GM21619 (cell line): ENCODE measurements around the gene TRIM47.

Experiments used
- ATAC-seq: cut with Tn5 transposase; IDR thresholded peaks from one replicate; pipeline ENCODE4 v1.9.1; 2021; ENCODE audit not compliant: unreplicated experiment

Gene TRIM47, protein sequence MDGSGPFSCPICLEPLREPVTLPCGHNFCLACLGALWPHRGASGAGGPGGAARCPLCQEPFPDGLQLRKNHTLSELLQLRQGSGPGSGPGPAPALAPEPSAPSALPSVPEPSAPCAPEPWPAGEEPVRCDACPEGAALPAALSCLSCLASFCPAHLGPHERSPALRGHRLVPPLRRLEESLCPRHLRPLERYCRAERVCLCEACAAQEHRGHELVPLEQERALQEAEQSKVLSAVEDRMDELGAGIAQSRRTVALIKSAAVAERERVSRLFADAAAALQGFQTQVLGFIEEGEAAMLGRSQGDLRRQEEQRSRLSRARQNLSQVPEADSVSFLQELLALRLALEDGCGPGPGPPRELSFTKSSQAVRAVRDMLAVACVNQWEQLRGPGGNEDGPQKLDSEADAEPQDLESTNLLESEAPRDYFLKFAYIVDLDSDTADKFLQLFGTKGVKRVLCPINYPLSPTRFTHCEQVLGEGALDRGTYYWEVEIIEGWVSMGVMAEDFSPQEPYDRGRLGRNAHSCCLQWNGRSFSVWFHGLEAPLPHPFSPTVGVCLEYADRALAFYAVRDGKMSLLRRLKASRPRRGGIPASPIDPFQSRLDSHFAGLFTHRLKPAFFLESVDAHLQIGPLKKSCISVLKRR

DNA sequence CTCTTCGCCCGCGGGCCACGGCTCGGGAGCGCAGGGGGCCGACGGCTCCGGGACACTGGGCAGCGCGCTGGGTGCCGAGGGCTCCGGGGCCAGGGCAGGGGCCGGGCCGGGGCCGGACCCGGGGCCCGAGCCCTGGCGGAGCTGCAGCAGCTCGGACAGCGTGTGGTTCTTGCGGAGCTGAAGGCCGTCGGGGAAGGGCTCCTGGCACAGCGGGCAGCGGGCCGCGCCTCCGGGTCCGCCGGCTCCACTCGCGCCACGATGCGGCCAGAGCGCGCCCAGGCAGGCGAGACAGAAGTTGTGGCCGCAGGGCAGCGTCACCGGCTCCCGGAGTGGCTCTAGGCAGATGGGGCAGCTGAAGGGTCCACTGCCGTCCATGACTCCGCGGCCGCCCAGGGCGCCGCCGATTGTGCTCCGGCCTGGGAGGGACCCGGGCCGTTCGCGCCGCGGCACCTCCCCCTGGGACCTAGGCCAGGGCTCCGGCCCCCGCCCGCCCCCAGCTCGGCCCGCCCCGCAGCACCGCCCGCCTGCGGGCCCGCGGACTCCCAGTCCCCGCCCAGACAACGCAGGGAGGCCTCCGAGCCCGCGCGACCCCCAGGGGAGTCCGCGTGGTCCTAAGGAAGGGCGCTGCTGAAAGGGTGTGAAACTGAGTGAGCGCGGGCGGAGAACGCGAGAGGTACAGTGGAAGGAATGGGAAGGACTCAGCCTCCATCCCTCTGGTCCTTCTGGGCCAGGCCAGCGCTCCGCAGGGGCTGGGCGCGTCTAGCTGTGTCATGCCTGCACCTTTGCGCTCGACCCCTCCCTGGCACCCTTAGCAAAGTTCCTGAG is at the start of gene TRIM47:
TSS of gene TRIM47 (minus strand) at position 408 of the 825 bp plus-strand sequence. CDS start at position 375, 33 bp downstream.
- ATAC-seq = no peak

DNA sequence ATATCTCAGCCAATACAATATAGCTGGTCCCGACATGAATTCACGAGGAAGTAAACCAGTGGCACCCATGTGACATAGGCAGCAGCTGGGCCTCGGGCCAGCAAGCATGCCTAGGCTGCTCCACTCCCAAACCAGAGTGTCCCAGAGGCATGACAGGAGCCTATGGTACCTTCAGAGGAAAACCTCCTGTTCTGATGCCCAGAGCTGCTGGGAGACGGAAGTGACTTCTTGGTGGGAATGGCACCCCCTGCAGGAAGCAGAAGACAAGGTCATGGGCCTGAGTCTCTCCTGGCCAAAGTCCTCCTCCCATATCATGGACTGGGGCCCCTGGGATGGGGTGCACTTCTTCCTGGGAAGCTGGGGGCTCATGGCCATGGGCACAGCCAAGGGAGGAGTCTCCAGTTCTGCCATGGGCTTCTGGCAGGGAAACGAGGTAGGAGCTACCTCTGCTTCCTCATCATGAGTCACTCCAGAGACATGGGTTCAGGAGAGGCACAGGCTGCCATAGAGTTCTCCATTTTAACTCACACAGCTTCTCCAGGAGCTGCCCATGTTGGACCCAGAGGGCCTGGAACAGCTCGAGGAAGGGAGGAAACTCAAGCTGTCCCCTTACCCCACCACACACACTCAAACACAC is 49.0 kb upstream of the TRIM47 start:
- no peak for ATAC-seq

DNA sequence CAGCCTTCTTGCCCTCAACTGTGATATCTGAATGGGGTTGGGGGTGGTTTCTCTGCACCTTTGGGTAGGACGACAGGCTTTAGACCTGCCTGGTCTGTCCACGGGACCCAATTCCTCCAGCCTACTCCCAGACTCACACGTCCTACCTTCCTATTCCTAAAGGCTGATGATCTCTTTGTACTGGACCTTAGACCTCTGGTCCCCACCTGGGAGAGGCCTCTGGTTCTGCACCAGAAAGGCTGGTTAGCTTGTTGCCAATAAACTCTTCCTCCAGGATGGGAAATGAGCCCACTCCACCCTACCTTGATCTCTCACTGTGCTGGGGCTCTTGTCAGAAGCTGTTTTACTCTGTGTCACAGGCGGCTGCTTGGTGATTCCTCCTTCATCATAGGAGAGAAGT is 48.1 kb upstream of the TRIM47 start:
- ATAC-seq = no peak

DNA sequence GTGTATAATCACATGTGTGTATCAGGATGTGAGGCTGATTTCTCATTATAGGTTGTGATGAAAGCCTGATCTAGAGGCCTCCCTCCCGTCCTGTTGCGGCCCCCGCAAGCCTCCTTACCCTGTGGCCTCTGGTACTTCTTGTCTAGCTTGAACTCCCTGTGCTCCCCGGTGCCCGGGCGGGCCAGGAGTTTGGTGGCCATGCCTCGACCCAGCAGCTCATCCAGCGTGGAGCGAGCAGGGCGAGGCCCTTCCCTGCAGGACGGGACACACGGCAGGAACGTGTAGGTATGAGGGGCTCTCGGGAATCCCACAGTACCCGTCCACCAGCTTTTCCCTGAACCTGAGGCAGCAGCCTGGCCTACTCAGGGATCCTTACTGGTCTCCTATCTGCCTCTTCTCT is 47.5 kb upstream of the TRIM47 start:
- ATAC-seq = no peak

DNA sequence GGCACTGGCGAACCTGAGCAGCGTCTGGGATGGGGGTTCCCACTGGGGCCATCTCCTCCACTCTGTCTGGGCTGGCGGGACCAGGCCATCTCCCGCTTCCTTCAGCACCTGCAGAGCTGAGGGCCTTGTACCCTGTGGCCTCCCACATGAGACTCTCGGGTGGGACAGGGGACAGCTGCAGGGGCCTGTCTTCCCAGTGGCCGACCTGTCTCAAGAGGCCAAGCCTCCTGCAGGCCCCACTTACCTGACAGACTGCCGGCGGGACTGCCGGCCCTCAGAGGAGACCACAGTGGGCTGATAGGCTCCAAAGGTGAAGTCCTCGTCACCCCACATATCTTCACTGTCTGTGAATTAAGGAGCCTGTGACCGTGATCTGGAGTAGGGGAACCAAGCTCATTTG is 46.7 kb upstream of the TRIM47 start:
- ATAC-seq = no peak

DNA sequence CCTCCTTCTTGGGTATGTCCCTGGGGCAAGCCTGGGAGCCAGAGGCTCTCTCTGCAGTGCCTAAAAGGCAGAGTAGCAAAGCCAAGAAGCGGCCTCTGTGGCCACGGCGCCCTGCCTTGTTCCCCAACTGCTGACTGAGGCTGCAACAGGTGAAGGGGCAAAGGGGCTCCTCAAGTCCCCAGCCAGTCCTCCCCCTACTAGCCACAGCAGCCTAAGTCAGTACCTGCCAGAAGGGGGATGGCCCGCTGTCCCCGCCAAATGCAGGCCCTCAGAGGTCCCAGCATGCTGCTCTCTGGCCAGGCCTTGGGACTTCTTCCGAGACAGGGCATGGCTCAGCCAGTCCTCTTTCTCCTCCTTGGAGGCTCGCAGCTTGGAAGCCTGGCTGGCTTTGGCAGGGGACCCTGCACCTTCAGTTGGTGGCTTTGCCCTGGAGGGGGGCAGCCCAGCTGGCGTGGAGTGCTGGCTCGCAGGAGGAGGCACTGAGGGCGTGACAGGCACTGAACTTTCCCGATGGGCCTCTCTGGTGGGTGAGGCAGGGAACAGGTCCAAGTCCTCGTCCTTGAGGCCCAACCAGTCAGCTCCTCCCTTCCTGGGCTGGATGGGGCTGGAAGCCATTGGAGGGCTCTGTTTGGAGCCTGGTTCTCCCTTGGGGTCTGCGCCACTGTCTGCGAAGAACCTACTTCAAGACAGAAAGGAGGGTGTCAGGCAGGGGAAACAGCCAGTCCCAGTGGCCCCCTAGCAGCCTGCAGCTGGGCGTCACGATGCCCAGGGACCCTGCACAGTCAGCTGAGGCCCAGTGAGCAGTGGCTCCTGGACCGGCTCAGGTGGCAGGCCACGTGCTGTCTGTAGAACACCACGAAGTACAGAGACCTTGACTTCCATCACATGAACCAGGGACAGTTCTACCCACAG is 44.8 kb upstream of the TRIM47 start:
- ATAC-seq = no peak

DNA sequence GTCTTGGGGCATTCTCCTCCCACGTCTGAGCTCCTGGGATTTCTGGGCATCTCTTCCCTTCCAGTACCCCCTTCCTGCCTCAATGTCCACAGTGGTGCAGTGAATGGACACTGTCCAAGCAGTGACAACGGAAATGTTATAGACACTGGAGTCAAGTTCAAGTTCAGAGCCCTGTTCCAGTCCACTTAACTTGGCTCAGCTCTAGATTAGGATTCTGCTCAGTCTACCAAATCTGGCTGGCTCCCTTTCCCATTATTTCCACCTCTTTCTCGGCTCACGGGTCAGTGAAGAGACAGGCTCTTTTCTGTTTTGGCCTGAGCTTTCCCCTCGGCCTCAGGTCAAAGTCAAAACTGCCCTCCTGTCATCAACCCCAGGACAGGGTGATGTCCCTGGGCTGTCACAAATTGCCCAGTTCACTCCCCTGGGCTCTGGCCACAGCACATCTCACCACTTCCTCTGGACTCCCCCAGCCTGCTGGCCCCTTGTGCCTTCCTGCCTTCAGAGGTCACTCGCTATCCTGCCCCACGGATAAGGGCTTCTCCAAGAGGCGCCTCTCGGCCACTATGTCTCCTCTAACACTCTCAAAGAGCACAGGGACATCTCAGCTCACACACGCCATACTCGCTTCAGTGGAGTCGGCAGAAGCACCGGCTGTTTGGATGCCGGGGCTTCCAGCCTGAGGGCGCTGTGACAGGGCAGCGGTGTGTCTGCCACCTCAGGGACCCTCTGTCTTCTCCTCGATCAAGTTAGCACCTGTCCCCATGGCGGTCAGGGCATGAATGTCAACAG is 44.0 kb upstream of the TRIM47 start:
- no peak for ATAC-seq

DNA sequence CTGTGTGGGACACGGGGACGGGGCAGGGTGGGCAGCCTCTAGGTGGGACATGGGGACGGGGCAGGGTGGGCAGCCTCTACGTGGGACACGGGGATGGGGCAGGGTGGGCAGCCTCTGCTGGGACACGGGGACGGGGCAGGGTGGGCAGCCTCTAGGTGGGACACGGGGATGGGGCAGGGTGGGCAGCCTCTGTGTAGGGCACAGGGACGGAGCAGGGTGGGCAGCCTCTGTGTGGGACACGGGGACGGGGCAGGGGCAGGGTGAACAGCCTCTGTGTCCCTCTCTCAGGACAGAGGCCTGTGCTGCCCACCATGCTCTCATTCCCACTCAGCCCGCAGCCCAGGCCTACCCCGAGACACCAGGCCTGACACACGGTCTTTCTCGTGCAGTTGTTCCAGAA is 43.2 kb upstream of the TRIM47 start:
- ATAC-seq = no peak

DNA sequence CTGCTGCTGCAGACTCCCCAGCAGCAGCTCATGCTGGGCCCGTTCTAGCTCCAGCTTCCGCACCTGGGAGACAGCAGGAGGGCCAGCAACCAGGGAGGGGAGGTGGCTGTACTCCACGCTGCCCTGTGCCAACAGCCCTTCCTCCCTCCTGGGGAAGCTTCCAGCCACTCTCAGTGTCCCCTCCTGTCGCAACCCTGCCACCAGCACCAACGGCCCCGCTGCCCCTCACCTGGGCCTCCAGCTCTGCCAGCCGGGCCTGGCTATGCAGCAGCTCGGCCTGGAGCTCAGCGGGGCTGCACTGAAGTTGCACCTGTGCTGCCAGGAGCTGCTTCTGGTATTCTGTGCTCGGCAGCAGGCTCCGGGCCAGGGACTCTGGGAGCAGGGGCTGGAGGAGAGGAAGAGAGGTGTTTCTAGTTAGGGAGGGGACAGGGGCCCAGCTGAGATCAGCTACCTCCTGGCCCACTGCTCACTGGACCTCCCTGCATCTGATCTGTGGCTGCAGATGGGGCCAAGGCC is 41.7 kb upstream of the TRIM47 start:
- ATAC-seq = no peak

DNA sequence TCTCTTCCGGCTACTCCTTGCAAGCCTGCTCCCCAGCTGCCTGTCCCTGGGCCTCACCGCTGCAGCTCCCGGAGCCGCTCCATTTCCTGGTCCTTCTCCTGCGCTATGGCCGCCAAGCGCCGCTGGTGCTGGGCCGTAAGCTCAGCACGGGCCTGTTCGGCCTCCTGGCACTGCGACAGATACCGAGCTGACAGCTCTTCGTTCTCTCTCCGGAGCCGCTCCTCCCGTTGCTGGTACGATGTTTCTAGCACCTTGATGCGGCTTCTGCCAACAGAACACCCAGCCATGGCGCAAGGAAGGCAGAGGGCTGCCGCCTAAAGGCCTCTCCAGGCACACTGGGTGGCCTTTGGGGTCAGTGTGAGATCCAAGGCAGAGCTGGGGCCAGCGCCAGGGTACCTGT is 41.2 kb upstream of the TRIM47 start:
- ATAC-seq = no peak

DNA sequence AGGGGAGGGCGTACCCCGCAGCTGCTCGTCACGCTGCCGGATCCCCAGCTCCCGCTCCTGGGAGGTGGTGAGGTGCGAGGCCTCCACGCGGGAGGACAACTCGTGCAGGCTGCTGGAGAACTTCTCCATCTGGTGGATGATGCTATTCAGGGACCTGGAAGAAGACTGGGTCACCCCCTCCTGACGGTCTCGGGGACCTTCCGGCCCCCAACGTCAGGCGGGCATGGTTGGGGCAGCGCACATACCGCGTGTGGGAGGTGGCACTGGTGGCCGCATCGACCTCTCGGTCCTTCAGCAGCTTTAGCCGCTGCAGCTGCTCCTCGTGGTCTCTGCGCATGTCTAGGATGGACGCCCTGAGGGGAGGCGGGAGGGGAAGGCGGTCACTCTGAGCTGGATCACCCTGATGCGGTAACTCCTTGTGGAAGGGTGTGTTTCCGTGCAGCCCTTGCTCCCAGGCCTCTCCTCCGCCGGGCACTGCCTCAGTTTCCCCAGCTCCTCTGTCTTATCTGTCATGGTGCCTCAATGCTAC is 39.6 kb upstream of the TRIM47 start:
- no peak for ATAC-seq

DNA sequence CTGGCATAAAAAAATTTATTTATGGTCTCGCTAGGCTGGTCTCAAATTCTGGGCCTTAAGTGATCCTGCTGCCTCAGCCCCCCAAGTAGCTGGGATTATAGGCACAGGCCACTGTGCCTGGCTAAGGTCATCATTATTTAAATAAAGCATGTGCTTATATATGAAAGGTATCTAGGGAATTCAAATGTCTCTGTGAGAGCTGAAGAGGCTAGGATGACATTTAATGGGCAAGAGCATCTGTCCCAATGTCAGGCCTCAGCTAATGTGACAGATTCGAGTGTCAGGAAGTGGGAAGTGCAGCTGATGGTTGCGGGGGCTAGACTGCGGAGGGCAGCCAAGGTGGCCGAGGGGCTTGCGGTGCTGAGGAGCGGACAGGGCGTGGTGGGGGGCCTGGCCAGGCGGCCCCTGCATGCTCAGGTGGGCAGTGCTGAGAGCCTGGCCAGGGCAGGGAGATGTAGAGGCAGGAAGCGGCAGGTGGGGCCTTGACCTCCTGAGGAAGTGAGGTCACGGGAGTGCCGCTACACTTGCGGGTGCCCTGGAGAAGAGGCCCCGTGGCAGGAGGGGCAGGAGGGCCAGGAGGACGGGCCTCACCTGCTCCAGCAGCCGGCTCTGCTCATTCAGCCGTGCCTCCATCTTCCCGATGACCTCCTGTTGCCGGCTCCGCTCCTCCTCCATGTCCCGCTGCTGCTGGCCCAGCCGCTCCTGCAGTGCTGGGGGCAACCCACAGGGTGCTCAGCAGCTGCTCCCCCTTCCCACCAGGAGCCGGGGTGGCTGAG is 38.9 kb upstream of the TRIM47 start:
- no peak for ATAC-seq

DNA sequence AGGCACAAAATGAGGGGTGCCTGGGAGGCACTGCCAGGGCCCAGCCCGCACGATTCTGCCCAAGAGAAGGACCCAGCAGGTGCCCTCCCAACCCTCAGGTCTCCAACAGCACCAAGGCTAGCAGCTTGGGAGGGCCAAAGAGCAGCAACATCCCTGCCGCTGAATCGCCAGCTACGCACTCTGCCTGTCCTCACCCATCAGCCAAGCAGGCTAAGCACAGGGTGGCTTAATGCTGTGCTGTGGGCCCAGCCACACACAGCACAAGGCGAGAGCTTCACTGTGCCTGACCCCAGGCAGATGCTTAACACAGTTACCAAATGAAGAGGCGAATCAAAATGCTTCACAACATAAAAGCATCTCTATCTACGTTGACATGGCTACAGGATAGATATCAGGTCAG is 36.9 kb upstream of the TRIM47 start:
- ATAC-seq = no peak

DNA sequence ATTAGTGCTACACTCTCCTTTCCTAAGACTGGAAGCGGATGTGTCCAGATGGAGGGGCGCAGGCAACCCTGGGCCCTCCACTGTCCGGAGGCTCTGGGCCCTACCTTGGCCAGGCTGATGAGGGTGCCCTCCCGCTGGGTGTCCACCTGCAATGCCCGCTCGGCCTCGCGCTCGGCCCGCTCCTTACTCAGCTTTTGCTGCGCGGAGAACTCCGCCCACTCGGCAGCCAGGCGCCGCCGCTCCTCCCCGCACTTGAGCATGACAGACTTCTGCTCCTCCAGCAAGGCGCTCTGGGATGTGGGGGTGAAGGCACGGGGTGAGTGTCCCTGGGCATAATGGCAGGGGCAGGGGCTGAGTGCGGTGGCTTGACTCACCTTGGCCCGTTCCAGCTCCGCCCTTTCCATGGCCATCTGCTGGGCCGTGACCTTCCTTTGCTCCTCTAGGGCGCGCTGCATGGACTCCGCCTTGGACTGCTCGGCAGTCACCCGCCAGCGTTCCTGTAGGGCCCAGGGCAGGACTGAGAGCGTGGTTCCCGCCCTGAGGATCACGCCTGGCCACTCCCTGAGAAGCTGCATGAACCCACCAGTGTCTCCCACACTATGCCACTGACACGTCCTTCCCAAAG is 36.4 kb upstream of the TRIM47 start:
- ATAC-seq = no peak

DNA sequence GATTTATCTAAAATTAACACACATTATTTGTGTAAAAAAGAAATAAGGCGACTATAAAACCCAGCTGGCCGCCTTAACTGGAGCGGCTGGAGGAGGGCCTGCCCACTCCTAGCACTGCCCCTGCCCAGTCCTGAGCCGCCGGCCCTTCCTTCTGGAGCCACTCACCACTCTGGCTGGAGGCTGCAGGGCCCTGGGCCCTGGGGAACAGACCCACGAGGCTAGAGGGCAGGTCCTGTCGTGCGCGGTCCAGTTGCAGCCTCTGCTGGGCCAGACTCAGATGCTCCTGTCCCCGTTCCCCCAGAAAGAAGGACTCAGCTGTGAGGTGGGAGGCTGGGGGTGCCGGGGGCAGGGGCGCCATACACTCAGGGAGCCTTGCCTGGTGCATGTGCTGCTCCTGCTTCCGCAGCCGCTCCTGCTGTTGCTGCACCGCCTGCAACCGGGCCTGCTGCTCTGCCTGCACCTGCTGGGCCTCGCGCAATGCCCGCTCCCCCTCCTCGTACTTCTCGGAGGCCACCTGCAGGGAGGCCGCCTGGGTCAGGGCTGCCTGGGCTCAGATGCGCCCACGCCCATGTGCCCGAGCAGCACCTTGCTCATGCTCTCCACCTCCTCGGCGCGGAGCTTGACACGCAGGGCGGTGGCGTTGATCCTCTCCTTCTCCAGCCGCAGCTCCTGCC is 35.3 kb upstream of the TRIM47 start:
- ATAC-seq = no peak

DNA sequence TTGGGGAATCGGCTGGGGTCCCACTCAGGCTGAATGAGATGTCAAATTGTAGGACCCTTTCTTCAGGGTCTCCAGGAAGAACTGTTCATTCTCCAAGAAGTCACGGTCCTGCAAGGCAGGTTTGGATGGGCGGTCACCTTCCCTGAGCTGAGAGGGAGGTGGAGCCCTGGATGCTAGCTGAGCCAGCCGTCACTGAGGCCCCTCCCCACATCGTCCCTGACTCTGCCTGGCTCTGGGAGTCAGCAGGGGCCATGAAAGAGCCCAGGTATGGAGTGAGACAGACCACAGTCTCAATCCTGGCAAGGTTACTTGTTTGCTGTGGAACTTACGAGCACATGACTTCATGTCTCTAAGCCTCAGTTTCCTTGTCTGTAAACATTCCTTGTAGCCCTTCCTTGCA is 32.3 kb upstream of the TRIM47 start:
- no peak for ATAC-seq

DNA sequence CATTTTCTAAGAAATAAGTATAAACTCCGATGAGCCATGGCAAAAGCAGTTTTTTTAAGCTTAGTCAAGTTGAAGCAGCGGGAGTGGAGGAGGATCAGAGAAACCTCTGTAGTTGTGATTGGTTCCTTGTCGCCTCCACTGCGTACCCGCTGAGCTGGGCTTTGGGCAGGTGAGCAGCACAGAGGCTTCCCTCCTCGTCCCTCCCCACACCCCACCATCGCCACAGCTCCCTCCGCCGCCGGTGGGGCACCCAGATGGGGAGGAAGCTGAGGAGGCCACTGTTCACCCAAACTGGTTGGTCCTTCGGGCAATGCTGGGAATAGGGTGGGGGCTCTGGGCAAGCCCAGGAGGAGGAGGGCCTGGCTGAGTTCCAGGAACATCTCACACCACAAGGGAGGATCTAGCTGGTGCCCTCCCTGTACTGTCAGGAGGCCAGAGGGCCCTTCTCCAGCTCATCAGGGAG is 31.5 kb upstream of the TRIM47 start:
- ATAC-seq = no peak
